HEK293 (cell line): ENCODE results near the gene CEBPB.

Experiments used
- KLF10 ChIP-seq: fragments of 450-650 bp; IDR thresholded peaks from 2 replicates; pipeline ENCODE4 v1.5.1; 2018; ENCODE audit warnings: missing biosample characterization, mild to moderate bottlenecking, missing genetic modification characterization
- SP7 ChIP-seq: fragments of 450-650 bp; formaldehyde crosslinking; IDR thresholded peaks from 2 replicates; pipeline ENCODE4 v1.5.1; 2016; ENCODE audit warnings: missing biosample characterization, missing genetic modification characterization
- ZBTB20 ChIP-seq: fragments of 450-650 bp; formaldehyde crosslinking; IDR thresholded peaks from 2 replicates; pipeline ENCODE4 v1.5.1; 2016; ENCODE audit warnings: missing biosample characterization, missing genetic modification characterization
- ZBTB8A ChIP-seq: fragments of 450-650 bp; formaldehyde crosslinking; IDR thresholded peaks from 2 replicates; pipeline ENCODE4 v1.5.1; 2016; ENCODE audit warnings: missing biosample characterization, missing genetic modification characterization
- ZEB2 ChIP-seq: fragments of 450-650 bp; formaldehyde crosslinking; IDR thresholded peaks from 2 replicates; pipeline ENCODE4 v1.5.1; 2016; ENCODE audit warnings: missing biosample characterization, missing genetic modification characterization
- ZFHX2 ChIP-seq: fragments of 450-650 bp; formaldehyde crosslinking; conservative IDR thresholded peaks from 2 replicates; pipeline ENCODE4 v1.5.1; 2016; ENCODE audit warnings: missing biosample characterization, missing genetic modification characterization
- ZNF10 ChIP-seq: fragments of 450-650 bp; formaldehyde crosslinking; IDR thresholded peaks from 2 replicates; pipeline ENCODE4 v1.5.1; 2017; ENCODE audit warnings: missing biosample characterization, missing genetic modification characterization
- ZNF112 ChIP-seq: fragments of 450-650 bp; formaldehyde crosslinking; IDR thresholded peaks from 2 replicates; pipeline ENCODE4 v1.5.0; 2017; ENCODE audit warnings: missing biosample characterization, missing genetic modification characterization
- ZNF16 ChIP-seq: fragments of 450-650 bp; formaldehyde crosslinking; IDR thresholded peaks from 2 replicates; pipeline ENCODE4 v1.5.1; 2016; ENCODE audit warnings: low read depth, missing biosample characterization, missing genetic modification characterization
- ZNF174 ChIP-seq: fragments of 450-650 bp; formaldehyde crosslinking; IDR thresholded peaks from 2 replicates; pipeline ENCODE4 v1.5.0; 2017; ENCODE audit warnings: missing biosample characterization, mild to moderate bottlenecking, missing genetic modification characterization
- ZNF24 ChIP-seq: fragments of 450-650 bp; formaldehyde crosslinking; IDR thresholded peaks from 2 replicates; pipeline ENCODE4 v1.5.1; 2016; ENCODE audit warnings: missing biosample characterization, missing genetic modification characterization
- ZNF266 ChIP-seq: fragments of 450-650 bp; formaldehyde crosslinking; IDR thresholded peaks from 2 replicates; pipeline ENCODE4 v1.5.1; 2016; ENCODE audit warnings: missing biosample characterization, missing genetic modification characterization, low read depth
- ZNF366 ChIP-seq: fragments of 450-650 bp; formaldehyde crosslinking; conservative IDR thresholded peaks from 2 replicates; pipeline ENCODE4 v1.5.1; 2016; ENCODE audit warnings: missing biosample characterization, missing genetic modification characterization
- ZNF423 ChIP-seq: fragments of 450-650 bp; formaldehyde crosslinking; IDR thresholded peaks from 2 replicates; pipeline ENCODE4 v1.5.1; 2016; ENCODE audit warnings: missing biosample characterization, missing genetic modification characterization
- ZNF529 ChIP-seq: fragments of 450-650 bp; formaldehyde crosslinking; IDR thresholded peaks from 2 replicates; pipeline ENCODE4 v1.5.1; 2017; ENCODE audit warnings: missing genetic modification characterization, missing biosample characterization; ENCODE audit not compliant: insufficient replicate concordance
- ZNF571 ChIP-seq: fragments of 450-650 bp; formaldehyde crosslinking; IDR thresholded peaks from 2 replicates; pipeline ENCODE4 v1.5.0; 2017; ENCODE audit warnings: missing biosample characterization, missing genetic modification characterization
- ZNF623 ChIP-seq: fragments of 450-650 bp; formaldehyde crosslinking; IDR thresholded peaks from 2 replicates; pipeline ENCODE4 v1.5.1; 2016; ENCODE audit warnings: missing biosample characterization, missing genetic modification characterization
- ZNF707 ChIP-seq: fragments of 450-650 bp; formaldehyde crosslinking; IDR thresholded peaks from 2 replicates; pipeline ENCODE4 v1.5.1; 2016; ENCODE audit warnings: missing biosample characterization, missing genetic modification characterization
- ZNF768 ChIP-seq: fragments of 450-650 bp; formaldehyde crosslinking; IDR thresholded peaks from 2 replicates; pipeline ENCODE4 v1.5.1; 2018; ENCODE audit warnings: missing biosample characterization, mild to moderate bottlenecking, missing genetic modification characterization
- ZNF837 ChIP-seq: fragments of 450-650 bp; formaldehyde crosslinking; IDR thresholded peaks from 2 replicates; pipeline ENCODE4 v1.5.1; 2016; ENCODE audit warnings: missing biosample characterization, missing genetic modification characterization
- TF ChIP-seq, protein P1 (sequence below): fragments of 450-650 bp; formaldehyde crosslinking; IDR thresholded peaks from 2 replicates; pipeline ENCODE4 v1.5.1; 2016; ENCODE audit warnings: missing biosample characterization, missing genetic modification characterization, low read depth
- TF ChIP-seq, protein P2 (sequence below): fragments of 450-650 bp; formaldehyde crosslinking; IDR thresholded peaks from 2 replicates; pipeline ENCODE4 v1.5.1; 2016; ENCODE audit warnings: missing biosample characterization, missing genetic modification characterization
- TF ChIP-seq, protein P3 (sequence below): fragments of 450-650 bp; formaldehyde crosslinking; conservative IDR thresholded peaks from 2 replicates; pipeline ENCODE4 v1.5.1; 2016; ENCODE audit warnings: low read depth, missing biosample characterization, missing genetic modification characterization
- TF ChIP-seq, protein P4 (sequence below): fragments of 450-650 bp; formaldehyde crosslinking; IDR thresholded peaks from 2 replicates; pipeline ENCODE4 v1.5.1; 2017; ENCODE audit warnings: missing biosample characterization, missing genetic modification characterization
- TF ChIP-seq, protein P5 (sequence below): fragments of 450-650 bp; formaldehyde crosslinking; IDR thresholded peaks from 2 replicates; pipeline ENCODE4 v1.5.1; 2016; ENCODE audit warnings: missing biosample characterization, missing genetic modification characterization

CEBPB gene

DNA sequence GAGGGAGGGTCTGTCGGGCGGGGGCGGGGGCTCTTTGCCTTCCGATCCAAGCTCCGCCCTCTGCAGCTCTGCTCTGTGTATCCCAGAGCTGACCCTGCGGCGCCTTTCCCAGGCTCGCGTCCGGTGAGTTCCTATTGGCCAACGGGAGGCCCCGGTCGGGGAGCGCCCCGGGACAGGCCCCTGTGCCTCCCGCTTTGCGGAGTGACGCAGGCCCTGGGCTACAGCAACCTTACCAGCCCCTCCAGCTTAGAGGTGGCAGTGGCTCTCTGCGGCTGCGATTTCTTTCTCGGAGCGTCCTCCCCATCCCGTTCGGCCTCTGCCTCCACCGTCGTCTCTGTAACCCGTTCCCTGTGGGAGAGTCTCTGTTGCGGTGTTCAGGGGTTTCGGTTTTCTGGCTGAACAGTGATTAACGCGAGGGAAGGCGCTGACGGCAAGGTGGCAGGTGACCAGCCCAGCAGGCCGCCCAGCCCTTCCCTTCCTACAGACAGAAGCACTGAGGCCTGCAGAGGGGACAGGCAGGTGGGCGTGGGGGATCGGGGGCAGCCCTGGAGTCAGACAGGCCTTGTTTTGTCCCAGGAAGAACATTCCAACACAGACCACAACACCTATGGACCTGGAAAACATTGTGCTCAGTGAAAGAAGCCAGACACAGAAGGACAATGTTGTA, 18.1 kb upstream of the CEBPB start (continued):
- peak; percentile 61; the same call in 1 of the 2 replicates for TF ChIP-seq KLF10 (tag by site-specific recombination)
- TF ChIP-seq, protein P1, sequence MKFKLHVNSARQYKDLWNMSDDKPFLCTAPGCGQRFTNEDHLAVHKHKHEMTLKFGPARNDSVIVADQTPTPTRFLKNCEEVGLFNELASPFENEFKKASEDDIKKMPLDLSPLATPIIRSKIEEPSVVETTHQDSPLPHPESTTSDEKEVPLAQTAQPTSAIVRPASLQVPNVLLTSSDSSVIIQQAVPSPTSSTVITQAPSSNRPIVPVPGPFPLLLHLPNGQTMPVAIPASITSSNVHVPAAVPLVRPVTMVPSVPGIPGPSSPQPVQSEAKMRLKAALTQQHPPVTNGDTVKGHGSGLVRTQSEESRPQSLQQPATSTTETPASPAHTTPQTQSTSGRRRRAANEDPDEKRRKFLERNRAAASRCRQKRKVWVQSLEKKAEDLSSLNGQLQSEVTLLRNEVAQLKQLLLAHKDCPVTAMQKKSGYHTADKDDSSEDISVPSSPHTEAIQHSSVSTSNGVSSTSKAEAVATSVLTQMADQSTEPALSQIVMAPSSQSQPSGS: no peak
- no peak for TF ChIP-seq ZNF837 (tag by site-specific recombination)
- no peak for TF ChIP-seq ZNF768
- 0 out of 2 replicates have a peak, but pooled peaks have one; percentile 26 for TF ChIP-seq ZNF366
- no peak for TF ChIP-seq ZNF707 (tag by site-specific recombination)
- TF ChIP-seq, protein P2, sequence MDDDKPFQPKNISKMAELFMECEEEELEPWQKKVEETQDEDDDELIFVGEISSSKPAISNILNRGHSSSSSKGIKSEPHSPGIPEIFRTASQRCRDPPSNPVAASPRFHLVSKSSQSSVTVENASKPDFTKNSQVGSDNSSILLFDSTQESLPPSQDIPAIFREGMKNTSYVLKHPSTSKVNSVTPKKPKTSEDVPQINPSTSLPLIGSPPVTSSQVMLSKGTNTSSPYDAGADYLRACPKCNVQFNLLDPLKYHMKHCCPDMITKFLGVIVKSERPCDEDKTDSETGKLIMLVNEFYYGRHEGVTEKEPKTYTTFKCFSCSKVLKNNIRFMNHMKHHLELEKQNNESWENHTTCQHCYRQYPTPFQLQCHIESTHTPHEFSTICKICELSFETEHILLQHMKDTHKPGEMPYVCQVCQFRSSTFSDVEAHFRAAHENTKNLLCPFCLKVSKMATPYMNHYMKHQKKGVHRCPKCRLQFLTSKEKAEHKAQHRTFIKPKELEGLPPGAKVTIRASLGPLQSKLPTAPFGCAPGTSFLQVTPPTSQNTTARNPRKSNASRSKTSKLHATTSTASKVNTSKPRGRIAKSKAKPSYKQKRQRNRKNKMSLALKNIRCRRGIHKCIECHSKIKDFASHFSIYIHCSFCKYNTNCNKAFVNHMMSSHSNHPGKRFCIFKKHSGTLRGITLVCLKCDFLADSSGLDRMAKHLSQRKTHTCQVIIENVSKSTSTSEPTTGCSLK: no peak
- no peak for TF ChIP-seq ZNF174 (tag by site-specific recombination)
- TF ChIP-seq ZNF571: no peak
- TF ChIP-seq ZNF266: no peak
- TF ChIP-seq ZBTB8A (tag by site-specific recombination): peak; percentile 78
- peak; percentile 35; the same call in 1 of the 2 replicates for TF ChIP-seq SP7 (tag by site-specific recombination)
- 0 out of 2 replicates have a peak, but pooled peaks have one; percentile 11 for TF ChIP-seq ZNF10
- TF ChIP-seq ZNF16 (tag by site-specific recombination): no peak
- TF ChIP-seq ZFHX2 (tag by site-specific recombination): peak; percentile 31; the same call in 1 of the 2 replicates
- no peak for TF ChIP-seq ZNF423 (tag by site-specific recombination)
- TF ChIP-seq, protein P3, sequence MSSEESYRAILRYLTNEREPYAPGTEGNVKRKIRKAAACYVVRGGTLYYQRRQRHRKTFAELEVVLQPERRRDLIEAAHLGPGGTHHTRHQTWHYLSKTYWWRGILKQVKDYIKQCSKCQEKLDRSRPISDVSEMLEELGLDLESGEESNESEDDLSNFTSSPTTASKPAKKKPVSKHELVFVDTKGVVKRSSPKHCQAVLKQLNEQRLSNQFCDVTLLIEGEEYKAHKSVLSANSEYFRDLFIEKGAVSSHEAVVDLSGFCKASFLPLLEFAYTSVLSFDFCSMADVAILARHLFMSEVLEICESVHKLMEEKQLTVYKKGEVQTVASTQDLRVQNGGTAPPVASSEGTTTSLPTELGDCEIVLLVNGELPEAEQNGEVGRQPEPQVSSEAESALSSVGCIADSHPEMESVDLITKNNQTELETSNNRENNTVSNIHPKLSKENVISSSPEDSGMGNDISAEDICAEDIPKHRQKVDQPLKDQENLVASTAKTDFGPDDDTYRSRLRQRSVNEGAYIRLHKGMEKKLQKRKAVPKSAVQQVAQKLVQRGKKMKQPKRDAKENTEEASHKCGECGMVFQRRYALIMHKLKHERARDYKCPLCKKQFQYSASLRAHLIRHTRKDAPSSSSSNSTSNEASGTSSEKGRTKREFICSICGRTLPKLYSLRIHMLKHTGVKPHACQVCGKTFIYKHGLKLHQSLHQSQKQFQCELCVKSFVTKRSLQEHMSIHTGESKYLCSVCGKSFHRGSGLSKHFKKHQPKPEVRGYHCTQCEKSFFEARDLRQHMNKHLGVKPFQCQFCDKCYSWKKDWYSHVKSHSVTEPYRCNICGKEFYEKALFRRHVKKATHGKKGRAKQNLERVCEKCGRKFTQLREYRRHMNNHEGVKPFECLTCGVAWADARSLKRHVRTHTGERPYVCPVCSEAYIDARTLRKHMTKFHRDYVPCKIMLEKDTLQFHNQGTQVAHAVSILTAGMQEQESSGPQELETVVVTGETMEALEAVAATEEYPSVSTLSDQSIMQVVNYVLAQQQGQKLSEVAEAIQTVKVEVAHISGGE (tag by site-specific recombination): no peak
- no peak for TF ChIP-seq ZNF112 (tag by site-specific recombination)
- TF ChIP-seq, protein P4, sequence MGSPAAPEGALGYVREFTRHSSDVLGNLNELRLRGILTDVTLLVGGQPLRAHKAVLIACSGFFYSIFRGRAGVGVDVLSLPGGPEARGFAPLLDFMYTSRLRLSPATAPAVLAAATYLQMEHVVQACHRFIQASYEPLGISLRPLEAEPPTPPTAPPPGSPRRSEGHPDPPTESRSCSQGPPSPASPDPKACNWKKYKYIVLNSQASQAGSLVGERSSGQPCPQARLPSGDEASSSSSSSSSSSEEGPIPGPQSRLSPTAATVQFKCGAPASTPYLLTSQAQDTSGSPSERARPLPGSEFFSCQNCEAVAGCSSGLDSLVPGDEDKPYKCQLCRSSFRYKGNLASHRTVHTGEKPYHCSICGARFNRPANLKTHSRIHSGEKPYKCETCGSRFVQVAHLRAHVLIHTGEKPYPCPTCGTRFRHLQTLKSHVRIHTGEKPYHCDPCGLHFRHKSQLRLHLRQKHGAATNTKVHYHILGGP (tag by site-specific recombination): no peak
- no peak for TF ChIP-seq ZNF24 (tag by site-specific recombination)
- no peak; the same call in none of the 2 replicates for TF ChIP-seq ZBTB20 (tag by site-specific recombination)
- 0 out of 2 replicates have a peak, but pooled peaks have one; percentile 29 for TF ChIP-seq ZEB2 (tag by site-specific recombination)
- no peak for TF ChIP-seq ZNF623 (tag by site-specific recombination)
- TF ChIP-seq ZNF529 (tag by site-specific recombination): no peak
- TF ChIP-seq, protein P5, sequence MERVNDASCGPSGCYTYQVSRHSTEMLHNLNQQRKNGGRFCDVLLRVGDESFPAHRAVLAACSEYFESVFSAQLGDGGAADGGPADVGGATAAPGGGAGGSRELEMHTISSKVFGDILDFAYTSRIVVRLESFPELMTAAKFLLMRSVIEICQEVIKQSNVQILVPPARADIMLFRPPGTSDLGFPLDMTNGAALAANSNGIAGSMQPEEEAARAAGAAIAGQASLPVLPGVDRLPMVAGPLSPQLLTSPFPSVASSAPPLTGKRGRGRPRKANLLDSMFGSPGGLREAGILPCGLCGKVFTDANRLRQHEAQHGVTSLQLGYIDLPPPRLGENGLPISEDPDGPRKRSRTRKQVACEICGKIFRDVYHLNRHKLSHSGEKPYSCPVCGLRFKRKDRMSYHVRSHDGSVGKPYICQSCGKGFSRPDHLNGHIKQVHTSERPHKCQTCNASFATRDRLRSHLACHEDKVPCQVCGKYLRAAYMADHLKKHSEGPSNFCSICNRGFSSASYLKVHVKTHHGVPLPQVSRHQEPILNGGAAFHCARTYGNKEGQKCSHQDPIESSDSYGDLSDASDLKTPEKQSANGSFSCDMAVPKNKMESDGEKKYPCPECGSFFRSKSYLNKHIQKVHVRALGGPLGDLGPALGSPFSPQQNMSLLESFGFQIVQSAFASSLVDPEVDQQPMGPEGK (tag by site-specific recombination): peak; percentile 84
